ENCODE data around the gene MGMT. TPM values are rescaled to one million over a fixed set of nuclear protein-coding genes. Genes with fewer than 3 reads are reported as not detected.

Gene MGMT
- total and polyA plus RNA-seq, 7 experiments from 2014 or later = 17.6 to 37.1 (median 22.0) TPM

- no peak overlapping the region for H3K4me3 ChIP-seq (ENCODE audit: low read length)
- H3K27ac ChIP-seq (ENCODE audit: low read depth, low read length) = no peak overlapping the region
- Mint-ChIP-seq H3K9me3 (peaks cover 0 to 28% (median 9%) of the 10 kb centered on the region in 11 donors), H3K4me1 (peaks cover 0 to 13% (median 0%) of the 10 kb centered on the region in 7 donors), H3K27ac (no peak overlapping the region), H3K4me3 (no peak overlapping the region), H3K36me3 (peaks cover 0 to 77% (median 34%) of the 10 kb centered on the region in 5 donors), H3K27me3 (no peaks in the 10 kb centered on the region)
- no peaks in the 10 kb centered on the region for H3K4me1 ChIP-seq (ENCODE audit: control insufficient read depth in 2 of 2, insufficient read depth in 2 of 2, low read length in 2 of 2)
- ATAC-seq (no peak), DNase-seq (no peak)
- CTCF ChIA-PET = no interaction called here
- no peaks in the 10 kb centered on the region for H3K27me3 ChIP-seq (ENCODE audit: control insufficient read depth in 2 of 2, insufficient read depth in 2 of 2, low read length in 2 of 2)
- intact Hi-C loops (cut with micrococcal nuclease) = no loop called here
- H3K36me3 ChIP-seq (ENCODE audit: control insufficient read depth in 2 of 3, insufficient read depth in 3 of 3, low read length in 3 of 3) = no peaks in the 10 kb centered on the region
- POLR2A ChIA-PET = no interaction called here
- no peaks in the 10 kb centered on the region for H3K9me3 ChIP-seq (ENCODE audit: control insufficient read depth in 2 of 3, low read length in 3 of 3)
Observed at GRCh38 chr10:129656642-129657041, 189.6 kb downstream of the MGMT start.

- CTCF ChIA-PET = no interaction called here
- Mint-ChIP-seq H3K4me1 (peaks cover 0 to 20% (median 0%) of the 10 kb centered on the region in 7 donors), H3K9me3 (peaks cover 0 to 36% (median 14%) of the 10 kb centered on the region in 11 donors), H3K4me3 (no peak overlapping the region), H3K36me3 (peaks cover 0 to 77% (median 42%) of the 10 kb centered on the region in 5 donors), H3K27me3 (no peaks in the 10 kb centered on the region), H3K27ac (no peak overlapping the region)
- H3K4me3 ChIP-seq (ENCODE audit: low read length) = no peak overlapping the region
- DNase-seq (no peak), ATAC-seq (no peak)
- no peak overlapping the region for H3K27ac ChIP-seq (ENCODE audit: low read depth, low read length)
- H3K4me1 ChIP-seq (ENCODE audit: control insufficient read depth in 2 of 2, insufficient read depth in 2 of 2, low read length in 2 of 2) = no peaks in the 10 kb centered on the region
- no peaks in the 10 kb centered on the region for H3K27me3 ChIP-seq (ENCODE audit: control insufficient read depth in 2 of 2, insufficient read depth in 2 of 2, low read length in 2 of 2)
- H3K36me3 ChIP-seq (ENCODE audit: control insufficient read depth in 2 of 3, insufficient read depth in 3 of 3, low read length in 3 of 3) = no peaks in the 10 kb centered on the region
- intact Hi-C loops (cut with micrococcal nuclease) = no loop called here
- H3K9me3 ChIP-seq (ENCODE audit: control insufficient read depth in 2 of 3, low read length in 3 of 3) = no peaks in the 10 kb centered on the region
- POLR2A ChIA-PET = no interaction called here
Observed at GRCh38 chr10:129657297-129658017, 190.4 kb downstream of the MGMT start.

- no peak overlapping the region for H3K4me3 Mint-ChIP-seq
- H3K36me3 ChIP-seq (ENCODE audit: control insufficient read depth in 2 of 3, insufficient read depth in 3 of 3, low read length in 3 of 3) = no peaks in the 10 kb centered on the region
- ChIA-PET CTCF (interaction anchor here (0.6 kb wide), 1 partner anchor 1515 kb away, joined by 3 read pairs; no protein-coding TSS in a partner anchor), POLR2A (no interaction called here)
- no peak for DNase-seq
- H3K36me3 Mint-ChIP-seq = peaks cover 0 to 79% (median 43%) of the 10 kb centered on the region in 5 donors
- H3K9me3 ChIP-seq (ENCODE audit: control insufficient read depth in 2 of 3, low read length in 3 of 3) = no peaks in the 10 kb centered on the region
- no peak overlapping the region for H3K27ac ChIP-seq (ENCODE audit: low read depth, low read length)
- intact Hi-C loops (cut with micrococcal nuclease) = no loop called here
- H3K9me3 Mint-ChIP-seq = peaks cover 0 to 47% (median 19%) of the 10 kb centered on the region in 11 donors
- no peak overlapping the region for H3K27ac Mint-ChIP-seq
- ATAC-seq = no peak
- H3K27me3 ChIP-seq (ENCODE audit: control insufficient read depth in 2 of 2, insufficient read depth in 2 of 2, low read length in 2 of 2) = no peaks in the 10 kb centered on the region
- H3K4me1 Mint-ChIP-seq = peaks cover 0 to 17% (median 0%) of the 10 kb centered on the region in 7 donors
- no peak overlapping the region for H3K4me3 ChIP-seq (ENCODE audit: low read length)
- no peaks in the 10 kb centered on the region for H3K27me3 Mint-ChIP-seq
- no peaks in the 10 kb centered on the region for H3K4me1 ChIP-seq (ENCODE audit: control insufficient read depth in 2 of 2, insufficient read depth in 2 of 2, low read length in 2 of 2)
Observed at GRCh38 chr10:129658376-129659072, 191.5 kb downstream of the MGMT start.

- Histone ChIP-seq H3K27me3 (ENCODE audit: control insufficient read depth in 2 of 2, insufficient read depth in 2 of 2, low read length in 2 of 2) (no peaks in the 10 kb centered on the region), H3K4me3 (ENCODE audit: low read length) (no peak overlapping the region), H3K9me3 (ENCODE audit: control insufficient read depth in 2 of 3, low read length in 3 of 3) (no peaks in the 10 kb centered on the region), H3K4me1 (ENCODE audit: control insufficient read depth in 2 of 2, insufficient read depth in 2 of 2, low read length in 2 of 2) (no peaks in the 10 kb centered on the region), H3K36me3 (ENCODE audit: control insufficient read depth in 2 of 3, insufficient read depth in 3 of 3, low read length in 3 of 3) (no peaks in the 10 kb centered on the region), H3K27ac (ENCODE audit: low read depth, low read length) (no peak overlapping the region)
- POLR2A ChIA-PET = no interaction called here
- Mint-ChIP-seq H3K9me3 (peaks cover 5 to 57% (median 25%) of the 10 kb centered on the region in 11 donors), H3K4me1 (peaks cover 0 to 14% (median 0%) of the 10 kb centered on the region in 7 donors), H3K36me3 (peaks cover 0 to 78% (median 50%) of the 10 kb centered on the region in 5 donors), H3K27me3 (no peaks in the 10 kb centered on the region), H3K27ac (no peak overlapping the region), H3K4me3 (peak overlapping the region in 1 of 10 donors; percentile 23)
- intact Hi-C loops (cut with micrococcal nuclease) = no loop called here
- CTCF ChIA-PET = no interaction called here
- no peak for ATAC-seq
- no peak for DNase-seq
Observed at GRCh38 chr10:129659508-129660268, 192.6 kb downstream of the MGMT start.

- Mint-ChIP-seq H3K27ac (no peak overlapping the region), H3K4me1 (peaks cover 0 to 14% (median 0%) of the 10 kb centered on the region in 7 donors), H3K4me3 (no peak overlapping the region), H3K36me3 (peaks cover 0 to 79% (median 55%) of the 10 kb centered on the region in 5 donors), H3K27me3 (no peaks in the 10 kb centered on the region), H3K9me3 (peaks cover 5 to 64% (median 28%) of the 10 kb centered on the region in 11 donors)
- Histone ChIP-seq H3K4me1 (ENCODE audit: control insufficient read depth in 2 of 2, insufficient read depth in 2 of 2, low read length in 2 of 2) (no peaks in the 10 kb centered on the region), H3K27ac (ENCODE audit: low read depth, low read length) (no peak overlapping the region), H3K4me3 (ENCODE audit: low read length) (no peak overlapping the region), H3K36me3 (ENCODE audit: control insufficient read depth in 2 of 3, insufficient read depth in 3 of 3, low read length in 3 of 3) (no peaks in the 10 kb centered on the region), H3K9me3 (ENCODE audit: control insufficient read depth in 2 of 3, low read length in 3 of 3) (no peaks in the 10 kb centered on the region), H3K27me3 (ENCODE audit: control insufficient read depth in 2 of 2, insufficient read depth in 2 of 2, low read length in 2 of 2) (no peaks in the 10 kb centered on the region)
- intact Hi-C loops (cut with micrococcal nuclease) = no loop called here
- CTCF ChIA-PET = no interaction called here
- DNase-seq (no peak), ATAC-seq (no peak)
- POLR2A ChIA-PET = no interaction called here
Observed at GRCh38 chr10:129660569-129660968, 193.5 kb downstream of the MGMT start.

GRCh38 chr10:129662426-129662825 lies 195.4 kb downstream of the MGMT start:
- ATAC-seq (no peak), DNase-seq (no peak)
- peaks cover 0 to 14% (median 0%) of the 10 kb centered on the region in 7 donors for H3K4me1 Mint-ChIP-seq
- Histone ChIP-seq H3K9me3 (ENCODE audit: control insufficient read depth in 2 of 3, low read length in 3 of 3) (no peaks in the 10 kb centered on the region), H3K4me3 (ENCODE audit: low read length) (no peak overlapping the region), H3K36me3 (ENCODE audit: control insufficient read depth in 2 of 3, insufficient read depth in 3 of 3, low read length in 3 of 3) (no peaks in the 10 kb centered on the region), H3K27me3 (ENCODE audit: control insufficient read depth in 2 of 2, insufficient read depth in 2 of 2, low read length in 2 of 2) (no peaks in the 10 kb centered on the region), H3K27ac (ENCODE audit: low read depth, low read length) (no peak overlapping the region), H3K4me1 (ENCODE audit: control insufficient read depth in 2 of 2, insufficient read depth in 2 of 2, low read length in 2 of 2) (no peaks in the 10 kb centered on the region)
- peaks cover 5 to 73% (median 32%) of the 10 kb centered on the region in 11 donors for H3K9me3 Mint-ChIP-seq
- H3K4me3 Mint-ChIP-seq = no peak overlapping the region
- no peak overlapping the region for H3K27ac Mint-ChIP-seq
- CTCF ChIA-PET = no interaction called here
- no peaks in the 10 kb centered on the region for H3K27me3 Mint-ChIP-seq
- POLR2A ChIA-PET = no interaction called here
- intact Hi-C loops (cut with micrococcal nuclease) = no loop called here
- peaks cover 0 to 79% (median 65%) of the 10 kb centered on the region in 5 donors for H3K36me3 Mint-ChIP-seq
